SU-DHL-6 (cell line): ENCODE measurements around the gene NKX2-3.

Experiments
- H2AFZ ChIP-seq: fragments of 200-600 bp; sonication (generic); 2 replicates; pipeline ENCODE4 v1.6.1; 2014; ENCODE audit warnings: low read depth, mild to moderate bottlenecking, moderate library complexity, mixed read lengths, antibody characterized with exemption, low read length; ENCODE audit not compliant: severe bottlenecking
- H3F3A ChIP-seq: fragments of 200-600 bp; shearing (Covaris generic); 2 replicates; pipeline ENCODE4 v1.6.0; 2016; ENCODE audit warnings: antibody characterized with exemption, mild to moderate bottlenecking; ENCODE audit not compliant: insufficient read depth
- H3K27ac ChIP-seq: fragments of 200-600 bp; sonication (generic); 2 replicates; pipeline ENCODE4 v1.5.1; 2016; ENCODE audit warnings: low read depth, mild to moderate bottlenecking, low read length, moderate library complexity, mixed read lengths
- H3K27me3 ChIP-seq: fragments of 200-600 bp; sonication (generic), shearing (Covaris generic); 2 replicates; pipeline ENCODE4 v1.6.0; 2014; ENCODE audit warnings: mild to moderate bottlenecking, low read length
- H3K36me3 ChIP-seq: fragments of 200-600 bp; sonication (generic); 2 replicates; pipeline ENCODE4 v1.6.1; 2014; ENCODE audit warnings: mild to moderate bottlenecking, low read length, mixed read lengths
- H3K4me2 ChIP-seq: fragments of 300-600, 200-600 bp; shearing (Covaris generic), sonication (generic); 2 replicates; pipeline ENCODE4 v1.6.0; 2014; ENCODE audit warnings: low read length, low read depth, mild to moderate bottlenecking; ENCODE audit not compliant: poor library complexity, severe bottlenecking
- H3K4me3 ChIP-seq: fragments of 200-600 bp; sonication (generic); 2 replicates; pipeline ENCODE4 v1.5.1; 2014; ENCODE audit warnings: antibody characterized with exemption, low read length, mild to moderate bottlenecking, mixed read lengths; ENCODE audit not compliant: insufficient read depth, poor library complexity, severe bottlenecking
- H3K79me2 ChIP-seq: fragments of 200-600 bp; sonication (generic); 2 replicates; pipeline ENCODE4 v1.6.1; 2014; ENCODE audit warnings: mild to moderate bottlenecking, low read length, moderate library complexity; ENCODE audit not compliant: insufficient read depth
- H3K9ac ChIP-seq: fragments of 200-600 bp; sonication (generic); 2 replicates; pipeline ENCODE4 v1.7.0; 2014; ENCODE audit warnings: mild to moderate bottlenecking, low read length
- H3K9me2 ChIP-seq: fragments of 200-600 bp; sonication (generic); replicated peaks from 2 replicates; pipeline ENCODE4 v1.6.1; 2014; ENCODE audit warnings: low read length; ENCODE audit not compliant: insufficient read depth
- H3K9me3 ChIP-seq: fragments of 200-600 bp; sonication (generic); 2 replicates; pipeline ENCODE4 v1.6.1; 2014; ENCODE audit warnings: low read length, mixed read lengths; ENCODE audit not compliant: insufficient read depth
- H4K20me1 ChIP-seq: fragments of 200-600 bp; sonication (generic); 2 replicates; pipeline ENCODE4 v1.6.1; 2014; ENCODE audit warnings: low read depth, mild to moderate bottlenecking, antibody characterized with exemption, low read length, moderate library complexity, mixed read lengths
- CTCF ChIP-seq: fragments of 200-600 bp; sonication (generic); IDR thresholded peaks from one replicate; pipeline ENCODE4 v1.5.1; 2017; ENCODE audit warnings: antibody characterized with exemption, mild to moderate bottlenecking, low read length, moderate library complexity; ENCODE audit not compliant: insufficient read depth, poor library complexity, severe bottlenecking
- EZH2phosphoT487 ChIP-seq: fragments of 200-600 bp; sonication (generic), shearing (Covaris generic); conservative IDR thresholded peaks from 2 replicates; pipeline ENCODE4 v1.6.1; 2018; ENCODE audit warnings: mild to moderate bottlenecking, antibody characterized with exemption, low read length, moderate library complexity, mixed read lengths

Gene NKX2-3

GRCh38 chr10:99565166-99565565 is 32.4 kb downstream of the NKX2-3 start:
- H3K79me2 ChIP-seq: no peaks in the 10 kb centered on the region
- TF ChIP-seq CTCF (no peak), EZH2phosphoT487 (no peak)
- H3K27me3 ChIP-seq: no peaks in the 10 kb centered on the region
- no peak overlapping the region for H2AFZ ChIP-seq
- H3K4me3 ChIP-seq: no peak overlapping the region
- H3K9me2 ChIP-seq: no peaks in the 10 kb centered on the region
- no peak overlapping the region for H3K9ac ChIP-seq
- no peaks in the 10 kb centered on the region for H3K36me3 ChIP-seq
- H3F3A ChIP-seq: no peaks in the 10 kb centered on the region
- H3K4me2 ChIP-seq: no peak overlapping the region
- H4K20me1 ChIP-seq: no peaks in the 10 kb centered on the region
- H3K9me3 ChIP-seq: no peaks in the 10 kb centered on the region
- no peak overlapping the region for H3K27ac ChIP-seq

GRCh38 chr10:99569253-99569939 is 36.7 kb downstream of the NKX2-3 start:
- Histone ChIP-seq H3K9me3 (no peaks in the 10 kb centered on the region), H3K36me3 (no peaks in the 10 kb centered on the region), H3K27ac (no peak overlapping the region), H3F3A (no peaks in the 10 kb centered on the region), H3K4me2 (no peak overlapping the region), H3K79me2 (no peaks in the 10 kb centered on the region), H3K27me3 (no peaks in the 10 kb centered on the region), H4K20me1 (no peaks in the 10 kb centered on the region), H2AFZ (no peak overlapping the region), H3K4me3 (no peak overlapping the region), H3K9me2 (no peaks in the 10 kb centered on the region), H3K9ac (no peak overlapping the region)
- TF ChIP-seq CTCF: no peak
- TF ChIP-seq EZH2phosphoT487: no peak

GRCh38 chr10:99569961-99570360 is 37.2 kb downstream of the NKX2-3 start:
- Histone ChIP-seq H3F3A (no peaks in the 10 kb centered on the region), H3K4me3 (no peak overlapping the region), H3K9me3 (no peaks in the 10 kb centered on the region), H2AFZ (no peak overlapping the region), H3K79me2 (no peaks in the 10 kb centered on the region), H3K4me2 (no peak overlapping the region), H3K9me2 (no peaks in the 10 kb centered on the region), H4K20me1 (no peaks in the 10 kb centered on the region), H3K27me3 (no peaks in the 10 kb centered on the region), H3K27ac (no peak overlapping the region), H3K9ac (no peak overlapping the region), H3K36me3 (no peaks in the 10 kb centered on the region)
- TF ChIP-seq EZH2phosphoT487: no peak
- TF ChIP-seq CTCF: no peak
